HepG2 (cell line): Measurements from ENCODE around the gene FAM83E. TPM values are rescaled to one million over a fixed set of nuclear protein-coding genes. Genes with fewer than 3 reads are reported as not detected.
A peak's percentile ranks its signal among the peaks of the same experiment; 100 is the strongest.

Experiments
- ATAC-seq: fragments of 200-7000 bp; cut with Tn5 transposase; 3 replicates; pipeline ENCODE4 v1.9.1; 2020; ENCODE audit warnings: mild to moderate bottlenecking, moderate library complexity
- BruUV-seq: library from RNA; stranded (reverse); fragments of 400-500 nt; replicated peaks from 2 replicates; lab custom pipeline; 2021; lab: Mats Ljungman, UMichigan
- CTCF ChIA-PET: fragments of 300-600 bp; formaldehyde crosslinking; extraction: SDS; loops from one replicate; lab custom pipeline; 2021; ENCODE audit warnings: low total read pairs, inconsistent platforms, low intra/inter-chr PET ratio; lab: Yijun Ruan, JAX
- POLR2A ChIA-PET: fragments of 350-600 bp; sonication (Branson Sonifier 250); formaldehyde crosslinking; loops from one replicate; lab custom pipeline; 2020; ENCODE audit warnings: antibody characterized with exemption, inconsistent platforms; lab: Yijun Ruan, JAX
- DNase-seq: peaks from one replicate; pipeline ENCODE4 v3.0.0-alpha.2; 2015; ENCODE audit warnings: low spot score
- FAIRE-seq: peaks from 3 replicates; lab custom pipeline; 2011; peaks lifted over from hg19 to GRCh38; lab: Jason Lieb, UNC
- H2AFZ ChIP-seq: one replicate; pipeline ENCODE4 v1.6.1; 2011; ENCODE audit warnings: low read length, inconsistent platforms
- H3K27ac ChIP-seq: fragments of 300-600 bp; 3 replicates; pipeline ENCODE4 v1.8.0; 2011; ENCODE audit warnings: mixed run types, mild to moderate bottlenecking, mixed read lengths, low read length, inconsistent platforms; ENCODE audit not compliant: insufficient read depth; ENCODE audit errors: extremely low read length
- H3K27me3 ChIP-seq, 2 experiments: fragments of 200-600 bp in 1 of 2; 2 replicates in 1 of 2; 3 replicates in 1 of 2; pipeline versions ENCODE4 v1.6.0 to v1.8.0; 2011; ENCODE audit warnings: low read length in 2 of 2, mild to moderate bottlenecking in 2 of 2, moderate library complexity in 2 of 2, inconsistent platforms in 1 of 2; ENCODE audit not compliant: insufficient read depth in 2 of 2, control insufficient read depth in 1 of 2
- H3K36me3 ChIP-seq, 2 experiments: fragments of 200-600 bp in 1 of 2; replicated peaks in 1 of 2; 2 replicates in 1 of 2; 3 replicates in 1 of 2; pipeline versions ENCODE4 v1.5.1 to v1.8.0; 2011; ENCODE audit warnings: low read length in 2 of 2, inconsistent platforms in 1 of 2; ENCODE audit not compliant: insufficient read depth in 2 of 2, control insufficient read depth in 1 of 2
- H3K4me1 ChIP-seq: 2 replicates; pipeline ENCODE4 v1.5.1; 2012; ENCODE audit warnings: low read length, inconsistent platforms; ENCODE audit not compliant: insufficient read depth
- H3K4me2 ChIP-seq: 2 replicates; pipeline ENCODE4 v1.6.0; 2011; ENCODE audit warnings: low read depth, low read length, inconsistent platforms
- H3K4me3 ChIP-seq, 3 experiments: fragments of 200-600 bp in 1 of 3; sonication (generic), shearing (Covaris generic) in 1 of 3; replicated peaks in 1 of 3; 2 replicates each; pipeline ENCODE4 v1.5.1; 2011 to 2016; ENCODE audit warnings: low read length in 3 of 3, inconsistent platforms in 2 of 3, low read depth in 2 of 3, mild to moderate bottlenecking in 2 of 3, control low read depth in 1 of 3, mixed read lengths in 1 of 3; ENCODE audit not compliant: insufficient read depth in 1 of 3
- H3K79me2 ChIP-seq: one replicate; pipeline ENCODE4 v1.6.1; 2011; ENCODE audit warnings: low read length, inconsistent platforms; ENCODE audit not compliant: insufficient read depth
- H3K9ac ChIP-seq: 2 replicates; pipeline ENCODE4 v1.6.0; 2011; ENCODE audit warnings: mild to moderate bottlenecking, low read depth, low read length, inconsistent platforms; ENCODE audit not compliant: insufficient read depth
- H3K9me3 ChIP-seq: 2 replicates; pipeline ENCODE4 v1.5.1; 2012; ENCODE audit warnings: mild to moderate bottlenecking, low read length
- H4K20me1 ChIP-seq: 2 replicates; pipeline ENCODE4 v1.6.0; 2011; ENCODE audit warnings: inconsistent platforms, mild to moderate bottlenecking, low read length, moderate library complexity; ENCODE audit not compliant: insufficient read depth
- DPF2 ChIP-seq: sonication (generic); formaldehyde crosslinking; IDR thresholded peaks from 2 replicates; pipeline ENCODE4 v1.4.0; 2020; ENCODE audit warnings: mild to moderate bottlenecking, low read depth, missing genetic modification reagents, borderline replicate concordance
- ELF4 ChIP-seq: sonication (generic); formaldehyde crosslinking; IDR thresholded peaks from 2 replicates; pipeline ENCODE4 v1.5.0; 2020; ENCODE audit warnings: missing genetic modification reagents, mild to moderate bottlenecking, moderate library complexity, borderline replicate concordance
- GATAD1 ChIP-seq: IDR thresholded peaks from 2 replicates; pipeline ENCODE4 v1.6.1; 2016; ENCODE audit warnings: missing genetic modification reagents, missing compliant biosample characterization
- RBAK ChIP-seq: sonication (generic); formaldehyde crosslinking; IDR thresholded peaks from 2 replicates; pipeline ENCODE4 v1.5.1; 2020; ENCODE audit warnings: mild to moderate bottlenecking, missing genetic modification reagents
- SMAD1 ChIP-seq: sonication (generic); formaldehyde crosslinking; IDR thresholded peaks from 2 replicates; pipeline ENCODE4 v1.4.0; 2020; ENCODE audit warnings: missing genetic modification reagents, low read depth, mild to moderate bottlenecking, borderline replicate concordance
- SMAD3 ChIP-seq: sonication (generic); formaldehyde crosslinking; IDR thresholded peaks from 2 replicates; pipeline ENCODE4 v1.4.0; 2020; ENCODE audit warnings: missing genetic modification reagents
- TCF12 ChIP-seq, 2 experiments: fragments of 450-650 bp in 1 of 2; sonication (generic) in 1 of 2; formaldehyde crosslinking in 1 of 2; IDR thresholded peaks; 2 replicates each; pipeline versions ENCODE4 v1.6.1 to v1.8.0; 2017 to 2022; ENCODE audit warnings: antibody characterized with exemption in 1 of 2, mild to moderate bottlenecking in 1 of 2, missing genetic modification reagents in 1 of 2, moderate library complexity in 1 of 2
- ZNF121 ChIP-seq: sonication (generic); formaldehyde crosslinking; IDR thresholded peaks from 2 replicates; pipeline ENCODE4 v1.5.0; 2020; ENCODE audit warnings: mild to moderate bottlenecking, missing genetic modification reagents
- ZNF510 ChIP-seq: sonication (generic); formaldehyde crosslinking; IDR thresholded peaks from 2 replicates; pipeline ENCODE4 v1.4.0; 2020; ENCODE audit warnings: low read depth, mild to moderate bottlenecking, missing genetic modification reagents
- ZNF614 ChIP-seq: IDR thresholded peaks from 2 replicates; pipeline ENCODE4 v1.6.1; 2018; ENCODE audit warnings: missing biosample characterization, missing genetic modification reagents, inconsistent platforms, borderline replicate concordance
- ZSCAN22 ChIP-seq: sonication (generic); formaldehyde crosslinking; IDR thresholded peaks from 2 replicates; pipeline ENCODE4 v1.4.0; 2020; ENCODE audit warnings: mild to moderate bottlenecking, missing genetic modification reagents
- WGBS: methylation state at CpG from one replicate; pipeline ENCODE4 v1.1.6; 2017; ENCODE audit warnings: low lambda C conversion rate; 5-methylcytosine and 5-hydroxymethylcytosine counted together
- in situ Hi-C: cut with HindIII; loops from 2 replicates; pipeline ENCODE4 v1.10.0; 2017; ENCODE audit warnings: low pct_unique_long_range_greater_than_20kb; ENCODE audit not compliant: extremely low pct_ligation_motif_present
- intact Hi-C: fragments of 100-400 bp; cut with micrococcal nuclease; formaldehyde crosslinking; loops from one replicate; pipeline ENCODE4 v1.10.0; 2022; ENCODE audit not compliant: unreplicated experiment
- polyA plus RNA-seq, 8 experiments: library from polyadenylated mRNA; depleted of rRNA in 3 of 8; stranded (reverse) in 7 of 8; unstranded in 1 of 8; fragments of >200 nt; fragmentation: Illumina TruSeq in 4 of 8; extraction: Trizol in 4 of 8; gene quantifications; 2 replicates each; pipeline versions ENCODE4 v1.2.1 to v1.2.3, GENCODE V29; 2011 to 2016; ENCODE audit warnings: low read depth in 4 of 8, missing spikeins in 1 of 8, mixed read lengths in 1 of 8; ENCODE audit not compliant: insufficient read depth in 1 of 8
- total RNA-seq, 5 experiments: library from RNA; depleted of rRNA; stranded (reverse); fragments of >200 nt; fragmentation: Illumina TruSeq; extraction: Trizol; gene quantifications; 2 replicates each; pipeline ENCODE4 v1.2.3, GENCODE V29; 2016; ENCODE audit warnings: low read depth in 1 of 5
- TF ChIP-seq, protein P1 (sequence below): sonication (generic); formaldehyde crosslinking; IDR thresholded peaks from 2 replicates; pipeline ENCODE4 v1.4.0; 2020; ENCODE audit warnings: mild to moderate bottlenecking, missing genetic modification reagents, borderline replicate concordance
- TF ChIP-seq, protein P2 (sequence below): sonication (generic); formaldehyde crosslinking; conservative IDR thresholded peaks from 2 replicates; pipeline ENCODE4 v1.4.0; 2020; ENCODE audit warnings: missing genetic modification reagents

The FAM83E gene
- total and polyA plus RNA-seq, 2 of the 13 experiments (the other 11 are each of a cell fraction or from before 2014, with no cell fraction given), result 0.18 to 0.60 TPM

DNA sequence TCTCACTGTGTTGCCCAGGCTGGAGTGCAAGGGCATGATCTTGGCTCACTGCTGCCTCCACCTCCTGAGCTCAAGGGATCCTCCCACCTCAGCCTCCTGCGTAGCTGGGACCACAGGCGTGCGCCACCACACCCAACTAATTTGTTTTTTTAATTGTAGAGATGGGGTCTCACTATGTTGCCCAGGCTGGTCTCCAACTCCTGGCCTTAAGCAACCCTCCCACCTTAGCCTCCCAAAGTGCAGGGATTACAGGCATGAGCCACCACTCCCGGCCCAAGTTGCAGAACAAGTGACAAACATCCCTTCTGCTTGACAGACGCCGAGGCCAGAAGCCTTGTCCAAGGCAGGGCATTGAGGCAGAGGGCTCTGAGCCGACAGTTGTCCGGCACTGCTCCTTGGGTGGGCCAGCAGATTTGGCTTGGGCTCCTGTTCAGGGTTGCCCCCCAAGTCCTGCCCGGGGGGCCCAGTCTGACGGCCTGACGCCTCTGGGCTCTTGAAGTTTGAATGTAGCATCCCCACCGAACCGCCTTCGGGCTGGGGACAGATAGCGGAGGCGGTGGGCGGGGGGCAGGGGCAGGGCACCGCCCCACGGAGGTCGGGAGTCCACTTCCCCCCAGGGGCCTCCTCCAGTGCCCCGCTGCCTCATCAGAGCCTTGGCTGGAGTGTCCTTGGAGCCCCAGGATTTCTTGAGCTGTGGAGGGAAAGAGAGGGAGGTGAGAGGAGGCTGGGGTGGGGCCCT, 14.0 kb downstream of the FAM83E start:
- 24% methylated on average over 15 of the region's 21 CpGs for WGBS
- Histone ChIP-seq H2AFZ (no peak overlapping the region), H3K79me2 (no peaks in the 10 kb centered on the region), H4K20me1 (no peaks in the 10 kb centered on the region), H3K9ac (no peak overlapping the region), H3K4me1 (0 out of 2 replicates have a peak, but pooled peaks cover 6% of the 10 kb centered on the region), H3K36me3 (no peaks in the 10 kb centered on the region), H3K4me3 (no peak overlapping the region), H3K9me3 (no peaks in the 10 kb centered on the region), H3K27ac (no peak overlapping the region), H3K4me2 (0 out of 2 replicates have a peak overlapping the region, but pooled peaks have one; percentile 7), H3K27me3 (peaks cover 0 to 12% of the 10 kb centered on the region in 2 experiments; a peak in 2 of 5 replicates)
- POLR2A ChIA-PET, result interaction anchor here (1.1 kb wide), 1 partner anchor 18 kb away, joined by 5 read pairs; the partner anchor contains the start of genes RPL18 and SPHK2
- TF ChIP-seq SMAD3 (CRISPR knock-in tag), result no peak
- no peak for TF ChIP-seq ZNF614
- peak; percentile 82 for TF ChIP-seq ZNF121 (CRISPR knock-in tag)
- TF ChIP-seq DPF2 (CRISPR knock-in tag), result no peak
- no peak for TF ChIP-seq TCF12 (IDR thresholded peaks at IDR 0.05)
- no peak for TF ChIP-seq TCF12 (CRISPR knock-in tag; IDR thresholded peaks at IDR 0.05)
- TF ChIP-seq, protein P1, sequence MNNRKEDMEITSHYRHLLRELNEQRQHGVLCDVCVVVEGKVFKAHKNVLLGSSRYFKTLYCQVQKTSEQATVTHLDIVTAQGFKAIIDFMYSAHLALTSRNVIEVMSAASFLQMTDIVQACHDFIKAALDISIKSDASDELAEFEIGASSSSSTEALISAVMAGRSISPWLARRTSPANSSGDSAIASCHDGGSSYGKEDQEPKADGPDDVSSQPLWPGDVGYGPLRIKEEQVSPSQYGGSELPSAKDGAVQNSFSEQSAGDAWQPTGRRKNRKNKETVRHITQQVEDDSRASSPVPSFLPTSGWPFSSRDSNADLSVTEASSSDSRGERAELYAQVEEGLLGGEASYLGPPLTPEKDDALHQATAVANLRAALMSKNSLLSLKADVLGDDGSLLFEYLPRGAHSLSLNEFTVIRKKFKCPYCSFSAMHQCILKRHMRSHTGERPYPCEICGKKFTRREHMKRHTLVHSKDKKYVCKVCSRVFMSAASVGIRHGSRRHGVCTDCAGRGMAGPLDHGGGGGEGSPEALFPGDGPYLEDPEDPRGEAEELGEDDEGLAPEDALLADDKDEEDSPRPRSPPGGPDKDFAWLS (CRISPR knock-in tag), result no peak
- TF ChIP-seq SMAD1 (CRISPR knock-in tag), result no peak
- no peak for TF ChIP-seq GATAD1 (CRISPR knock-in tag)
- peak; percentile 91 for TF ChIP-seq ZSCAN22 (CRISPR knock-in tag)
- no peak for TF ChIP-seq ZNF510 (CRISPR knock-in tag)
- TF ChIP-seq, protein P2, sequence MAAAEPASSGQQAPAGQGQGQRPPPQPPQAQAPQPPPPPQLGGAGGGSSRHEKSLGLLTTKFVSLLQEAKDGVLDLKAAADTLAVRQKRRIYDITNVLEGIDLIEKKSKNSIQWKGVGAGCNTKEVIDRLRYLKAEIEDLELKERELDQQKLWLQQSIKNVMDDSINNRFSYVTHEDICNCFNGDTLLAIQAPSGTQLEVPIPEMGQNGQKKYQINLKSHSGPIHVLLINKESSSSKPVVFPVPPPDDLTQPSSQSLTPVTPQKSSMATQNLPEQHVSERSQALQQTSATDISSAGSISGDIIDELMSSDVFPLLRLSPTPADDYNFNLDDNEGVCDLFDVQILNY, result no peak
- 0 out of 2 replicates have a peak, but pooled peaks have one; percentile 43 for TF ChIP-seq RBAK (CRISPR knock-in tag)
- no peak for TF ChIP-seq ELF4
- ATAC-seq (peak; percentile 18; the same call in 1 of the 3 replicates), FAIRE-seq (no peak), DNase-seq (no peak)
- intact Hi-C loops (no loop called here), in situ Hi-C loops (no loop called here)
- no TSS peak for BruUV-seq
- CTCF ChIA-PET, result no interaction called here
